Measurements from ENCODE around the gene IFIT2. TPM values are rescaled to one million over a fixed set of nuclear protein-coding genes. Genes with fewer than 3 reads are reported as not detected.

IFIT2 gene
- total and polyA plus RNA-seq, 2 experiments from 2014 or later, result 2.9 to 4.6 TPM

- Histone ChIP-seq H3K9me2 (replicated peaks; ENCODE audit: insufficient read depth) (no peaks in the 10 kb centered on the region), H3K36me3 (replicated peaks; ENCODE audit: insufficient read depth, low read depth) (no peaks in the 10 kb centered on the region), H3K4me1 (ENCODE audit: insufficient read depth) (peaks cover 18% of the 10 kb centered on the region), H3K79me2 (peaks cover 17% of the 10 kb centered on the region), H3K4me3 (no peak overlapping the region), H3K27me3 (no peaks in the 10 kb centered on the region), H3K27ac (no peak overlapping the region), H3K4me2 (no peak overlapping the region), H4K20me1 (ENCODE audit: insufficient read depth, poor library complexity, severe bottlenecking) (no peaks in the 10 kb centered on the region), H2AFZ (no peak overlapping the region), H3K9me3 (ENCODE audit: low read depth) (no peaks in the 10 kb centered on the region)
- WGBS (ENCODE audit: low lambda C conversion rate, missing lambda C conversion rate), result 78% methylated on average over 6 of the region's 6 CpGs
- TF ChIP-seq CTCF (IDR thresholded peaks at IDR 0.05; ENCODE audit: poor library complexity) (no peak), EZH2 (IDR thresholded peaks at IDR 0.05; ENCODE audit: borderline replicate concordance) (no peak), EZH2phosphoT487 (IDR thresholded peaks at IDR 0.05; ENCODE audit: low read depth, severe bottlenecking, unreplicated experiment) (no peak)
- no peak for DNase-seq (ENCODE audit: low spot score)
Measured at GRCh38 chr10:89337484-89337883, 35.6 kb downstream of the IFIT2 start.

- 88% methylated on average over 3 of the region's 3 CpGs for WGBS (ENCODE audit: low lambda C conversion rate, missing lambda C conversion rate)
- H3K4me3 ChIP-seq, result no peak overlapping the region
Measured at GRCh38 chr10:89338713-89339112, 36.9 kb downstream of the IFIT2 start.

GRCh38 chr10:89339875-89340274, 38.0 kb downstream of the IFIT2 start:
- DNase-seq (ENCODE audit: low spot score), result no peak
- H3K27ac ChIP-seq, result no peak overlapping the region
- H3K4me2 ChIP-seq, result no peak overlapping the region

More at GRCh38 chr10:89338713-89339112, 36.9 kb downstream of the IFIT2 start:
- no peaks in the 10 kb centered on the region for H3K9me3 ChIP-seq (ENCODE audit: low read depth)
- no peak for DNase-seq (ENCODE audit: low spot score)
- peaks cover 17% of the 10 kb centered on the region for H3K79me2 ChIP-seq
- H3K27ac ChIP-seq, result no peak overlapping the region
- no peaks in the 10 kb centered on the region for H3K36me3 ChIP-seq (replicated peaks; ENCODE audit: insufficient read depth, low read depth)
- TF ChIP-seq CTCF (IDR thresholded peaks at IDR 0.05; ENCODE audit: poor library complexity), result no peak
- TF ChIP-seq EZH2 (IDR thresholded peaks at IDR 0.05; ENCODE audit: borderline replicate concordance), result no peak
- no peak for TF ChIP-seq EZH2phosphoT487 (IDR thresholded peaks at IDR 0.05; ENCODE audit: low read depth, severe bottlenecking, unreplicated experiment)
- H4K20me1 ChIP-seq (ENCODE audit: insufficient read depth, poor library complexity, severe bottlenecking), result no peaks in the 10 kb centered on the region
- peaks cover 6% of the 10 kb centered on the region for H3K4me1 ChIP-seq (ENCODE audit: insufficient read depth)
- H3K4me2 ChIP-seq, result no peak overlapping the region
- H3K27me3 ChIP-seq, result no peaks in the 10 kb centered on the region
- H3K9me2 ChIP-seq (replicated peaks; ENCODE audit: insufficient read depth), result no peaks in the 10 kb centered on the region
- no peak overlapping the region for H2AFZ ChIP-seq

More at GRCh38 chr10:89339875-89340274, 38.0 kb downstream of the IFIT2 start:
- Histone ChIP-seq H3K9me2 (replicated peaks; ENCODE audit: insufficient read depth) (no peaks in the 10 kb centered on the region), H3K79me2 (peaks cover 14% of the 10 kb centered on the region), H3K9me3 (ENCODE audit: low read depth) (no peaks in the 10 kb centered on the region), H4K20me1 (ENCODE audit: insufficient read depth, poor library complexity, severe bottlenecking) (no peaks in the 10 kb centered on the region), H3K4me3 (no peak overlapping the region), H3K36me3 (replicated peaks; ENCODE audit: insufficient read depth, low read depth) (no peaks in the 10 kb centered on the region), H3K4me1 (ENCODE audit: insufficient read depth) (no peaks in the 10 kb centered on the region), H3K27me3 (no peaks in the 10 kb centered on the region), H2AFZ (no peak overlapping the region)
- TF ChIP-seq EZH2 (IDR thresholded peaks at IDR 0.05; ENCODE audit: borderline replicate concordance), result no peak
- TF ChIP-seq CTCF (IDR thresholded peaks at IDR 0.05; ENCODE audit: poor library complexity), result no peak
- no peak for TF ChIP-seq EZH2phosphoT487 (IDR thresholded peaks at IDR 0.05; ENCODE audit: low read depth, severe bottlenecking, unreplicated experiment)
- WGBS (ENCODE audit: low lambda C conversion rate, missing lambda C conversion rate), result 87% methylated on average over 4 of the region's 4 CpGs
